Coronary artery (tissue), 2 donors: ENCODE measurements around the gene GPR132.

Source experiments
- DNase-seq: peaks from one replicate; pipeline ENCODE4 v3.0.0-alpha.2; 2017; ENCODE audit warnings: low spot score
- H3K27ac ChIP-seq, 2 donors: fragments of 200-600 bp; sonication (generic); one replicate each; pipeline ENCODE4 v1.5.1; 2016 to 2019
- H3K4me3 ChIP-seq: fragments of 200-600 bp; sonication (generic); 2 replicates; pipeline ENCODE4 v1.5.1; 2016; ENCODE audit warnings: mild to moderate bottlenecking, moderate library complexity
- CTCF ChIP-seq: fragments of 200-600 bp; sonication (generic); IDR thresholded peaks from one replicate; pipeline ENCODE4 v1.5.1; 2019; ENCODE audit warnings: antibody characterized with exemption

The GPR132 gene

DNA sequence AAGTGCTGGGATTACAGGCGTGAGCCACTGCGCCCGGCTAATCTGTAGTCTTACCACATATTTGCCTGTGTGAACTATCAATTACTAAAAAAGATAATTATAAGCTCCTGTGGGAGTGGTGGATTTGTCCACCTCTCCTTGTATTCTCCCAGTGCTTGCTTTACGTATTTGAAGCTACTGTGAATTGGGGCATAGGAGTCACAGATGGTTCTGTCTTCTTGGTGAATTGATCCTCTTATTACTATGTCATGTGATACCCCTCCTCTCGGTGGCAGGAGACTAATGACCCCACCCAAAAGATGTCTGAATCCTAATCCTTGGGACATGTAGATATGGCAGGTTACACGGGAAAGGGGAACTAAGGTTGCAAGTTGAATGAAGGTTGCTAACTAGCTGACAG lies 11.8 kb downstream of the GPR132 start:
- no peak for TF ChIP-seq CTCF
- no peak for DNase-seq
- H3K4me3 ChIP-seq = no peak overlapping the region
- H3K27ac ChIP-seq = no peak overlapping the region

- no peak for TF ChIP-seq CTCF
- H3K4me3 ChIP-seq = no peak overlapping the region
- no peak for DNase-seq
- H3K27ac ChIP-seq = no peak overlapping the region
Observed at GRCh38 chr14:105052110-105052458, 13.1 kb downstream of the GPR132 start.

- DNase-seq = no peak
- no peak overlapping the region for H3K4me3 ChIP-seq
- H3K27ac ChIP-seq = no peak overlapping the region
- TF ChIP-seq CTCF = no peak
Observed at GRCh38 chr14:105051182-105052109, 13.8 kb downstream of the GPR132 start.

- no peak for TF ChIP-seq CTCF
- no peak overlapping the region for H3K4me3 ChIP-seq
- H3K27ac ChIP-seq = no peak overlapping the region
- no peak for DNase-seq
Observed at GRCh38 chr14:105050551-105050897, 14.7 kb downstream of the GPR132 start.

DNA sequence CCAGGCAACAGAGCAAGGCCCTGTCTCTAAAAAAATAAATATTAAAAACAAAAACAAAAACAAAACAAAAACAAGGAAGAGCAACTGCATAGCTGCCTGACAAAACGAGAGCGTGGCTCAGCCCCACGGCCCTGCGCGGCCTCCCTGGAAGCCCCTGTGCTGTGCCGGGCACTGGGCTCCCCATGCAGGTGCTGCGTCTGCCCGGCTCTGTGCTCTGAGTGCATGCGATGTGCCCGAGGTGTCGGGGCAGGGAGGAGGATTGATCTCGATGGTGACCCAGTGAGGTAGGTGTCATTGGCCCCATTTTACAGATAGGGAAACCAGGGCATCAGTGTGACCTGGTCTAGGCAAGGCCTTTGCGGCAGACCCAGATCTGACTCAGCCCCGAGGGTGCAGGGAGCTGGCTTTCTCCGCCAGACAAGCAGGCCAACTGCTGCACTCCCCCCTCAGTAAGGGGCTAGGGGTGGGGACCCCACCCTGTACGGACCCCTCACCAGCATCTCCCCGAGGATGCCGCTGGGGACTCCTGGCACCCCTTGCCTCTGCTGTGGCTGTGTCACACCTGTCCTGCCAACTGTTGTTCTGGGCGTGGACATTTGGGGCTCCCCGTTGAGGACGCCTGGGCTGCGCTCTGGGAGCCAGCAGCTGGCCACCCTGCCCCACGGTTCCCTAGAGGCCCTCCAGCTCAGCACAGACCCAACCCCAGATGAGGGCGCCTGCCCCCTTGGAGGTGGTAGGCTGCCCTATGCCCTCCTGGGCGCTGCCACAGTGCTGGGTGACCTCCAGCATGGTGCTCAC lies 15.3 kb downstream of the GPR132 start:
- no peak for TF ChIP-seq CTCF
- Histone ChIP-seq H3K4me3 (no peak overlapping the region), H3K27ac (no peak overlapping the region)
- DNase-seq = no peak

- TF ChIP-seq CTCF = no peak
- no peak for DNase-seq
- H3K27ac ChIP-seq = no peak overlapping the region
- H3K4me3 ChIP-seq = no peak overlapping the region
Observed at GRCh38 chr14:105047283-105048016, 17.8 kb downstream of the GPR132 start.
